Neural cell (in vitro differentiated cells): Measurements from ENCODE around the gene NCAPD2. TPM values are rescaled to one million over a fixed set of nuclear protein-coding genes. Genes with fewer than 3 reads are reported as not detected.

Source experiments
- H2AFZ ChIP-seq: fragments of 200-600, 300-800 bp; sonication (generic), shearing (Covaris generic); 2 replicates; pipeline ENCODE4 v1.6.0; 2014; ENCODE audit warnings: low read depth, mild to moderate bottlenecking, antibody characterized with exemption, low read length, moderate library complexity
- H3F3A ChIP-seq: fragments of 200-600 bp; shearing (Covaris generic); 2 replicates; pipeline ENCODE4 v1.6.1; 2016; ENCODE audit warnings: mild to moderate bottlenecking, moderate library complexity, mixed read lengths, antibody characterized with exemption, low read length; ENCODE audit not compliant: insufficient read depth, poor library complexity, severe bottlenecking
- H3K27ac ChIP-seq: fragments of 200-600, 300-800 bp; sonication (generic), shearing (Covaris generic); 2 replicates; pipeline ENCODE4 v1.5.1; 2014; ENCODE audit warnings: mild to moderate bottlenecking, low read length, moderate library complexity
- H3K27me3 ChIP-seq: fragments of 300-800, 200-600 bp; sonication (generic), shearing (Covaris generic); 2 replicates; pipeline ENCODE4 v1.6.0; 2014; ENCODE audit warnings: mild to moderate bottlenecking, low read depth, low read length, moderate library complexity; ENCODE audit not compliant: insufficient read depth
- H3K36me3 ChIP-seq: fragments of 300-800, 200-600 bp; sonication (generic), shearing (Covaris generic); 2 replicates; pipeline ENCODE4 v1.5.1; 2014; ENCODE audit warnings: mild to moderate bottlenecking, antibody characterized with exemption, low read length, moderate library complexity; ENCODE audit not compliant: insufficient read depth
- H3K4me2 ChIP-seq: fragments of 300-800, 200-600 bp; sonication (generic), shearing (Covaris generic); 2 replicates; pipeline ENCODE4 v1.6.0; 2014; ENCODE audit warnings: mild to moderate bottlenecking, low read length
- H3K4me3 ChIP-seq: fragments of 300-800, 200-600 bp; sonication (generic), shearing (Covaris generic); 2 replicates; pipeline ENCODE4 v1.5.1; 2014; ENCODE audit warnings: mild to moderate bottlenecking, low read length, moderate library complexity
- H3K79me2 ChIP-seq: fragments of 200-600 bp; shearing (Covaris generic); replicated peaks from 2 replicates; pipeline ENCODE4 v1.6.0; 2014; ENCODE audit warnings: mild to moderate bottlenecking, low read length, moderate library complexity; ENCODE audit not compliant: insufficient read depth
- H3K9ac ChIP-seq: fragments of 300-800, 200-600 bp; sonication (generic), shearing (Covaris generic); 2 replicates; pipeline ENCODE4 v1.6.1; 2016; ENCODE audit warnings: mild to moderate bottlenecking, low read length, mixed read lengths
- H3K9me2 ChIP-seq: fragments of 200-600 bp; shearing (Covaris generic); 2 replicates; pipeline ENCODE4 v1.6.1; 2016; ENCODE audit warnings: mild to moderate bottlenecking, low read length, mixed read lengths; ENCODE audit not compliant: insufficient read depth
- H3K9me3 ChIP-seq: fragments of 200-600, 300-800 bp; sonication (generic), shearing (Covaris generic); 2 replicates; pipeline ENCODE4 v1.6.1; 2016; ENCODE audit warnings: mild to moderate bottlenecking, mixed run types, low read length, moderate library complexity, mixed read lengths
- H4K20me1 ChIP-seq: fragments of 200-600 bp; shearing (Covaris generic); 2 replicates; pipeline ENCODE4 v1.6.1; 2016; ENCODE audit warnings: mild to moderate bottlenecking, mixed run types; ENCODE audit not compliant: insufficient read depth
- EP300 ChIP-seq: fragments of 450-650 bp; conservative IDR thresholded peaks from 2 replicates; pipeline ENCODE4 v1.6.1; 2014; ENCODE audit warnings: antibody characterized with exemption, mild to moderate bottlenecking, moderate library complexity; ENCODE audit not compliant: poor library complexity, severe bottlenecking
- EZH2 ChIP-seq: fragments of 200-600, 300-800 bp; shearing (Covaris generic), sonication (generic); IDR thresholded peaks from 2 replicates; pipeline ENCODE4 v1.6.1; 2014; ENCODE audit warnings: antibody characterized with exemption, low read length, borderline replicate concordance, mild to moderate bottlenecking; ENCODE audit not compliant: insufficient read depth, poor library complexity, severe bottlenecking
- MXI1 ChIP-seq: fragments of 450-650 bp; conservative IDR thresholded peaks from 2 replicates; pipeline ENCODE4 v1.6.1; 2014; ENCODE audit warnings: antibody characterized with exemption, mild to moderate bottlenecking; ENCODE audit not compliant: poor library complexity, severe bottlenecking
- POLR2AphosphoS5 ChIP-seq: IDR thresholded peaks from 2 replicates; pipeline ENCODE4 v1.6.1; 2012
- RAD21 ChIP-seq: fragments of 450-650 bp; conservative IDR thresholded peaks from 2 replicates; pipeline ENCODE4 v1.6.1; 2014; ENCODE audit warnings: antibody characterized with exemption, mild to moderate bottlenecking, moderate library complexity
- SMC3 ChIP-seq: fragments of 450-650 bp; conservative IDR thresholded peaks from 2 replicates; pipeline ENCODE4 v1.6.1; 2014; ENCODE audit warnings: antibody characterized with exemption, mild to moderate bottlenecking, moderate library complexity; ENCODE audit not compliant: poor library complexity
- TAF1 ChIP-seq: IDR thresholded peaks from 2 replicates; pipeline ENCODE4 v1.6.1; 2012; ENCODE audit warnings: low read depth
- polyA plus RNA-seq: library from polyadenylated mRNA; depleted of rRNA; stranded (reverse); fragments of >200 nt; gene quantifications from 2 replicates; pipeline ENCODE4 v1.2.3, GENCODE V29; 2014
- TF ChIP-seq, protein P1 (sequence below): fragments of 450-650 bp; IDR thresholded peaks from 2 replicates; pipeline ENCODE4 v1.5.1; 2014; ENCODE audit warnings: antibody characterized with exemption, mild to moderate bottlenecking, moderate library complexity; ENCODE audit not compliant: poor library complexity, severe bottlenecking
- TF ChIP-seq, protein P2 (sequence below): IDR thresholded peaks from 2 replicates; pipeline ENCODE4 v1.6.1; 2012; ENCODE audit warnings: borderline replicate concordance

NCAPD2 gene
- polyA plus RNA-seq, 1 donor from 2014 or later: 4.5 TPM

DNA sequence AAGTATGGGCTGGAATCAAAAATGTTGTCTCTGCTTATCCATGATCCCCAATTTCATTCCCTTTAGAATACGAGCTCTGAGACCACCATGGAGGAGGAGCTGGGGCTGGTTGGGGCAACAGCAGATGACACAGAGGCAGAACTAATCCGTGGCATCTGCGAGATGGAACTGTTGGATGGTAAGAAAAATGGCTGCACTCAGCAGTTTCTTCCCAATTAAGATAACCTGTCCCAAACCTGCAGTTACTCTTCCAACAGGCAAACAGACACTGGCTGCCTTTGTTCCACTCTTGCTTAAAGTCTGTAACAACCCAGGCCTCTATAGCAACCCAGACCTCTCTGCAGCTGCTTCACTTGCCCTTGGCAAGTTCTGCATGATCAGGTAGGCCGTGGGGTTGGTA lies 33.8 kb downstream of the NCAPD2 start:
- Histone ChIP-seq H3K27ac (no peak overlapping the region), H3K36me3 (no peaks in the 10 kb centered on the region), H3F3A (peaks cover 4% of the 10 kb centered on the region), H3K4me3 (no peak overlapping the region), H3K79me2 (no peaks in the 10 kb centered on the region), H3K9me3 (no peaks in the 10 kb centered on the region), H4K20me1 (no peaks in the 10 kb centered on the region), H3K9ac (no peak overlapping the region), H3K9me2 (no peaks in the 10 kb centered on the region), H3K27me3 (no peaks in the 10 kb centered on the region), H3K4me2 (no peak overlapping the region), H2AFZ (no peak overlapping the region)
- no peak for TF ChIP-seq RAD21
- no peak for TF ChIP-seq POLR2AphosphoS5
- TF ChIP-seq EZH2: no peak
- TF ChIP-seq, protein P1, sequence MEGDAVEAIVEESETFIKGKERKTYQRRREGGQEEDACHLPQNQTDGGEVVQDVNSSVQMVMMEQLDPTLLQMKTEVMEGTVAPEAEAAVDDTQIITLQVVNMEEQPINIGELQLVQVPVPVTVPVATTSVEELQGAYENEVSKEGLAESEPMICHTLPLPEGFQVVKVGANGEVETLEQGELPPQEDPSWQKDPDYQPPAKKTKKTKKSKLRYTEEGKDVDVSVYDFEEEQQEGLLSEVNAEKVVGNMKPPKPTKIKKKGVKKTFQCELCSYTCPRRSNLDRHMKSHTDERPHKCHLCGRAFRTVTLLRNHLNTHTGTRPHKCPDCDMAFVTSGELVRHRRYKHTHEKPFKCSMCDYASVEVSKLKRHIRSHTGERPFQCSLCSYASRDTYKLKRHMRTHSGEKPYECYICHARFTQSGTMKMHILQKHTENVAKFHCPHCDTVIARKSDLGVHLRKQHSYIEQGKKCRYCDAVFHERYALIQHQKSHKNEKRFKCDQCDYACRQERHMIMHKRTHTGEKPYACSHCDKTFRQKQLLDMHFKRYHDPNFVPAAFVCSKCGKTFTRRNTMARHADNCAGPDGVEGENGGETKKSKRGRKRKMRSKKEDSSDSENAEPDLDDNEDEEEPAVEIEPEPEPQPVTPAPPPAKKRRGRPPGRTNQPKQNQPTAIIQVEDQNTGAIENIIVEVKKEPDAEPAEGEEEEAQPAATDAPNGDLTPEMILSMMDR: no peak
- no peak for TF ChIP-seq MXI1
- TF ChIP-seq EP300: no peak
- TF ChIP-seq, protein P2, sequence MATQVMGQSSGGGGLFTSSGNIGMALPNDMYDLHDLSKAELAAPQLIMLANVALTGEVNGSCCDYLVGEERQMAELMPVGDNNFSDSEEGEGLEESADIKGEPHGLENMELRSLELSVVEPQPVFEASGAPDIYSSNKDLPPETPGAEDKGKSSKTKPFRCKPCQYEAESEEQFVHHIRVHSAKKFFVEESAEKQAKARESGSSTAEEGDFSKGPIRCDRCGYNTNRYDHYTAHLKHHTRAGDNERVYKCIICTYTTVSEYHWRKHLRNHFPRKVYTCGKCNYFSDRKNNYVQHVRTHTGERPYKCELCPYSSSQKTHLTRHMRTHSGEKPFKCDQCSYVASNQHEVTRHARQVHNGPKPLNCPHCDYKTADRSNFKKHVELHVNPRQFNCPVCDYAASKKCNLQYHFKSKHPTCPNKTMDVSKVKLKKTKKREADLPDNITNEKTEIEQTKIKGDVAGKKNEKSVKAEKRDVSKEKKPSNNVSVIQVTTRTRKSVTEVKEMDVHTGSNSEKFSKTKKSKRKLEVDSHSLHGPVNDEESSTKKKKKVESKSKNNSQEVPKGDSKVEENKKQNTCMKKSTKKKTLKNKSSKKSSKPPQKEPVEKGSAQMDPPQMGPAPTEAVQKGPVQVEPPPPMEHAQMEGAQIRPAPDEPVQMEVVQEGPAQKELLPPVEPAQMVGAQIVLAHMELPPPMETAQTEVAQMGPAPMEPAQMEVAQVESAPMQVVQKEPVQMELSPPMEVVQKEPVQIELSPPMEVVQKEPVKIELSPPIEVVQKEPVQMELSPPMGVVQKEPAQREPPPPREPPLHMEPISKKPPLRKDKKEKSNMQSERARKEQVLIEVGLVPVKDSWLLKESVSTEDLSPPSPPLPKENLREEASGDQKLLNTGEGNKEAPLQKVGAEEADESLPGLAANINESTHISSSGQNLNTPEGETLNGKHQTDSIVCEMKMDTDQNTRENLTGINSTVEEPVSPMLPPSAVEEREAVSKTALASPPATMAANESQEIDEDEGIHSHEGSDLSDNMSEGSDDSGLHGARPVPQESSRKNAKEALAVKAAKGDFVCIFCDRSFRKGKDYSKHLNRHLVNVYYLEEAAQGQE: no peak
- no peak for TF ChIP-seq SMC3
- no peak for TF ChIP-seq TAF1

DNA sequence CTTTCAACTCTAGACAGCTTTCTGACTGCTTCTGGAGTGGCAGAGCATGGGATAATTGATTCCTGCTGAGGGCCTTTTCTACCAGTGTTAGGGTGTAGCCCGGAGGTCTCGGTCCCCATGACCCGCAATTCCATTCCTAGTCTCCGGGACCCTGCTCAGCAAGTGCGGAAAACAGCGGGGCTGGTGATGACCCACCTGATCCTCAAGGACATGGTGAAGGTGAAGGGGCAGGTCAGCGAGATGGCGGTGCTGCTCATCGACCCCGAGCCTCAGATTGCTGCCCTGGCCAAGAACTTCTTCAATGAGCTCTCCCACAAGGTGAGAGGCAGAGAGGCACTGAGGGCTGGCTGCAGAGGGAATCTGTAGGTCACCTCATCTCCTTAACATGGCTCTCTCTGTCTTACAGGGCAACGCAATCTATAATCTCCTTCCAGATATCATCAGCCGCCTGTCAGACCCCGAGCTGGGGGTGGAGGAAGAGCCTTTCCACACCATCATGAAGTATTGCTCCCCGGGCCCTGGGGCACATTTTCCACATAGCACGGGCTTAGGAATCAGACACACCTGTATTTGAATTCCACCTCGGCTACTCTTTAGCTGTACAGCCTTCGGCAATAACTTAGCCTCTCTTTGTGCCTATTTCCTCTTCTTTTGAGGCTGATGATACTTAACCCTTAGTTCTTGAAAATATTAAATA lies 34.8 kb downstream of the NCAPD2 start:
- no peaks in the 10 kb centered on the region for H4K20me1 ChIP-seq
- H3K36me3 ChIP-seq: no peaks in the 10 kb centered on the region
- H3K79me2 ChIP-seq: no peaks in the 10 kb centered on the region
- no peak overlapping the region for H3K4me3 ChIP-seq
- TF ChIP-seq POLR2AphosphoS5: no peak
- no peak for TF ChIP-seq EZH2
- TF ChIP-seq, protein P2: no peak
- TF ChIP-seq RAD21: no peak
- TF ChIP-seq, protein P1: no peak
- no peak for TF ChIP-seq EP300
- no peak for TF ChIP-seq TAF1
- TF ChIP-seq SMC3: no peak
- TF ChIP-seq MXI1: no peak
- peaks cover 4% of the 10 kb centered on the region for H3F3A ChIP-seq
- no peak overlapping the region for H3K27ac ChIP-seq
- no peaks in the 10 kb centered on the region for H3K9me2 ChIP-seq
- no peak overlapping the region for H2AFZ ChIP-seq
- no peaks in the 10 kb centered on the region for H3K27me3 ChIP-seq
- no peak overlapping the region for H3K9ac ChIP-seq
- no peaks in the 10 kb centered on the region for H3K9me3 ChIP-seq
- H3K4me2 ChIP-seq: no peak overlapping the region
